Measurements from ENCODE around the gene RINL. TPM values are rescaled to one million over a fixed set of nuclear protein-coding genes. Genes with fewer than 3 reads are reported as not detected.
A peak's percentile ranks its signal among the peaks of the same experiment; 100 is the strongest.

The RINL gene
- total RNA-seq, 1 donor = 2.5 TPM

- H3K9me3 ChIP-seq (ENCODE audit: low read depth, low read length) = no peaks in the 10 kb centered on the region
- peaks cover 53% of the 10 kb centered on the region for H4K20me1 ChIP-seq (ENCODE audit: insufficient read depth, low read length)
- no peak for TF ChIP-seq CTCF (IDR thresholded peaks at IDR 0.05; ENCODE audit: extremely low read depth, low read depth, low read length)
- peaks cover 57% of the 10 kb centered on the region for H3K79me2 ChIP-seq (ENCODE audit: insufficient read depth, low read length)
- no peaks in the 10 kb centered on the region for H3K27me3 ChIP-seq (ENCODE audit: insufficient read depth, low read length)
- peak overlapping the region; percentile 70 for H3K27ac ChIP-seq (ENCODE audit: low read depth, low read length)
- DNase-seq (ENCODE audit: insufficient read length, low spot score, missing footprints) = peak; percentile 75
- H3K4me3 ChIP-seq (ENCODE audit: insufficient read depth, low read length) = peak overlapping the region; percentile 91
- H3K36me3 ChIP-seq (ENCODE audit: insufficient read depth, low read length) = peaks cover 51% of the 10 kb centered on the region
- H2AFZ ChIP-seq (ENCODE audit: low read length) = no peak overlapping the region
- H3K4me1 ChIP-seq (ENCODE audit: insufficient read depth, low read length) = peaks cover 27% of the 10 kb centered on the region
- peak overlapping the region; percentile 88 for H3K4me2 ChIP-seq (ENCODE audit: insufficient read depth, low read length)
Observed at GRCh38 chr19:38848299-38849146, 29.6 kb downstream of the RINL start.

GRCh38 chr19:38846097-38846496, 32.0 kb downstream of the RINL start:
- TF ChIP-seq CTCF (IDR thresholded peaks at IDR 0.05; ENCODE audit: extremely low read depth, low read depth, low read length) = no peak
- Histone ChIP-seq H2AFZ (ENCODE audit: low read length) (no peak overlapping the region), H3K4me1 (ENCODE audit: insufficient read depth, low read length) (peaks cover 20% of the 10 kb centered on the region), H4K20me1 (ENCODE audit: insufficient read depth, low read length) (peaks cover 76% of the 10 kb centered on the region), H3K9me3 (ENCODE audit: low read depth, low read length) (no peaks in the 10 kb centered on the region), H3K79me2 (ENCODE audit: insufficient read depth, low read length) (peaks cover 81% of the 10 kb centered on the region), H3K27me3 (ENCODE audit: insufficient read depth, low read length) (no peaks in the 10 kb centered on the region), H3K4me2 (ENCODE audit: insufficient read depth, low read length) (no peak overlapping the region), H3K27ac (ENCODE audit: low read depth, low read length) (peak overlapping the region; percentile 19), H3K36me3 (ENCODE audit: insufficient read depth, low read length) (peaks cover 75% of the 10 kb centered on the region), H3K4me3 (ENCODE audit: insufficient read depth, low read length) (no peak overlapping the region)
- no peak for DNase-seq (ENCODE audit: insufficient read length, low spot score, missing footprints)

- Histone ChIP-seq H2AFZ (ENCODE audit: low read length) (no peak overlapping the region), H3K36me3 (ENCODE audit: insufficient read depth, low read length) (peaks cover 81% of the 10 kb centered on the region), H3K9me3 (ENCODE audit: low read depth, low read length) (no peaks in the 10 kb centered on the region), H4K20me1 (ENCODE audit: insufficient read depth, low read length) (peaks cover 80% of the 10 kb centered on the region), H3K79me2 (ENCODE audit: insufficient read depth, low read length) (peaks cover 87% of the 10 kb centered on the region), H3K4me1 (ENCODE audit: insufficient read depth, low read length) (peaks cover 15% of the 10 kb centered on the region), H3K4me3 (ENCODE audit: insufficient read depth, low read length) (no peak overlapping the region), H3K27ac (ENCODE audit: low read depth, low read length) (no peak overlapping the region), H3K27me3 (ENCODE audit: insufficient read depth, low read length) (no peaks in the 10 kb centered on the region), H3K4me2 (ENCODE audit: insufficient read depth, low read length) (no peak overlapping the region)
- no peak for DNase-seq (ENCODE audit: insufficient read length, low spot score, missing footprints)
- TF ChIP-seq CTCF (IDR thresholded peaks at IDR 0.05; ENCODE audit: extremely low read depth, low read depth, low read length) = no peak
Observed at GRCh38 chr19:38845374-38846024, 32.6 kb downstream of the RINL start.

- peaks cover 15% of the 10 kb centered on the region for H3K4me1 ChIP-seq (ENCODE audit: insufficient read depth, low read length)
- no peak overlapping the region for H3K27ac ChIP-seq (ENCODE audit: low read depth, low read length)
- H3K9me3 ChIP-seq (ENCODE audit: low read depth, low read length) = no peaks in the 10 kb centered on the region
- TF ChIP-seq CTCF (IDR thresholded peaks at IDR 0.05; ENCODE audit: extremely low read depth, low read depth, low read length) = no peak
- H4K20me1 ChIP-seq (ENCODE audit: insufficient read depth, low read length) = peaks cover 90% of the 10 kb centered on the region
- peaks cover 92% of the 10 kb centered on the region for H3K36me3 ChIP-seq (ENCODE audit: insufficient read depth, low read length)
- no peak overlapping the region for H2AFZ ChIP-seq (ENCODE audit: low read length)
- H3K4me2 ChIP-seq (ENCODE audit: insufficient read depth, low read length) = no peak overlapping the region
- DNase-seq (ENCODE audit: insufficient read length, low spot score, missing footprints) = no peak
- no peaks in the 10 kb centered on the region for H3K27me3 ChIP-seq (ENCODE audit: insufficient read depth, low read length)
- H3K4me3 ChIP-seq (ENCODE audit: insufficient read depth, low read length) = no peak overlapping the region
- H3K79me2 ChIP-seq (ENCODE audit: insufficient read depth, low read length) = peaks cover 96% of the 10 kb centered on the region
Observed at GRCh38 chr19:38844093-38844686, 33.9 kb downstream of the RINL start.
